Measurements from ENCODE around the gene STT3B. TPM values are rescaled to one million over a fixed set of nuclear protein-coding genes. Genes with fewer than 3 reads are reported as not detected.

Gene STT3B
- total RNA-seq, 2 experiments from 2014 or later = 113 to 115 TPM

- Mint-ChIP-seq H3K4me1 (peaks cover 16% of the 10 kb centered on the region), H3K27ac (peak overlapping the region; percentile 99), H3K9me3 (no peaks in the 10 kb centered on the region), H3K27me3 (no peaks in the 10 kb centered on the region), H3K4me3 (peak overlapping the region; percentile 95), H3K36me3 (peaks cover 21% of the 10 kb centered on the region)
- DNase-seq = peak; percentile 98
Observed at GRCh38 chr3:31531992-31532586, 636 bp upstream of the STT3B start.

- Mint-ChIP-seq H3K4me3 (peak overlapping the region; percentile 95), H3K36me3 (peaks cover 34% of the 10 kb centered on the region), H3K9me3 (no peaks in the 10 kb centered on the region), H3K27ac (peak overlapping the region; percentile 93), H3K4me1 (peaks cover 29% of the 10 kb centered on the region), H3K27me3 (no peaks in the 10 kb centered on the region)
- peak; percentile 64 for DNase-seq
Observed at GRCh38 chr3:31533169-31534064, 692 bp downstream of the STT3B start.

- Mint-ChIP-seq H3K27ac (peak overlapping the region; percentile 93), H3K4me3 (peak overlapping the region; percentile 95), H3K4me1 (peaks cover 35% of the 10 kb centered on the region), H3K27me3 (no peaks in the 10 kb centered on the region), H3K36me3 (peaks cover 38% of the 10 kb centered on the region), H3K9me3 (no peaks in the 10 kb centered on the region)
- no peak for DNase-seq
Observed at GRCh38 chr3:31534065-31534425, 1.3 kb downstream of the STT3B start.

GRCh38 chr3:31536497-31536896 lies 3.8 kb downstream of the STT3B start:
- H3K4me1 Mint-ChIP-seq = peaks cover 53% of the 10 kb centered on the region
- peaks cover 50% of the 10 kb centered on the region for H3K36me3 Mint-ChIP-seq
- DNase-seq = no peak
- no peaks in the 10 kb centered on the region for H3K9me3 Mint-ChIP-seq
- peak overlapping the region; percentile 83 for H3K27ac Mint-ChIP-seq
- peak overlapping the region; percentile 95 for H3K4me3 Mint-ChIP-seq
- no peaks in the 10 kb centered on the region for H3K27me3 Mint-ChIP-seq

- Mint-ChIP-seq H3K27me3 (no peaks in the 10 kb centered on the region), H3K4me1 (peaks cover 64% of the 10 kb centered on the region), H3K4me3 (peak overlapping the region; percentile 15), H3K27ac (peak overlapping the region; percentile 35), H3K36me3 (peaks cover 65% of the 10 kb centered on the region), H3K9me3 (peaks cover 2% of the 10 kb centered on the region)
- DNase-seq = no peak
Observed at GRCh38 chr3:31538801-31539200, 6.1 kb downstream of the STT3B start.

- peak overlapping the region; percentile 35 for H3K4me3 Mint-ChIP-seq
Observed at GRCh38 chr3:31539275-31539674, 6.5 kb downstream of the STT3B start.

GRCh38 chr3:31541089-31541488 lies 8.4 kb downstream of the STT3B start:
- no peak overlapping the region for H3K4me3 Mint-ChIP-seq
- DNase-seq = no peak
- peaks cover 78% of the 10 kb centered on the region for H3K4me1 Mint-ChIP-seq
- peaks cover 55% of the 10 kb centered on the region for H3K36me3 Mint-ChIP-seq
- H3K9me3 Mint-ChIP-seq = peaks cover 2% of the 10 kb centered on the region
- no peaks in the 10 kb centered on the region for H3K27me3 Mint-ChIP-seq
- H3K27ac Mint-ChIP-seq = peak overlapping the region; percentile 56

More at GRCh38 chr3:31539275-31539674, 6.5 kb downstream of the STT3B start:
- H3K4me1 Mint-ChIP-seq = peaks cover 69% of the 10 kb centered on the region
- H3K27me3 Mint-ChIP-seq = no peaks in the 10 kb centered on the region
- H3K36me3 Mint-ChIP-seq = peaks cover 61% of the 10 kb centered on the region
- DNase-seq = no peak
- peak overlapping the region; percentile 5 for H3K27ac Mint-ChIP-seq
- H3K9me3 Mint-ChIP-seq = peaks cover 2% of the 10 kb centered on the region

- Mint-ChIP-seq H3K27me3 (no peaks in the 10 kb centered on the region), H3K27ac (no peak overlapping the region), H3K9me3 (peaks cover 2% of the 10 kb centered on the region), H3K36me3 (peaks cover 52% of the 10 kb centered on the region), H3K4me1 (peaks cover 77% of the 10 kb centered on the region), H3K4me3 (no peak overlapping the region)
- no peak for DNase-seq
Observed at GRCh38 chr3:31542246-31542645, 9.5 kb downstream of the STT3B start.

- H3K9me3 Mint-ChIP-seq = peaks cover 2% of the 10 kb centered on the region
- H3K27me3 Mint-ChIP-seq = no peaks in the 10 kb centered on the region
- no peak for DNase-seq
- H3K4me1 Mint-ChIP-seq = peaks cover 75% of the 10 kb centered on the region
- H3K27ac Mint-ChIP-seq = no peak overlapping the region
- peaks cover 44% of the 10 kb centered on the region for H3K36me3 Mint-ChIP-seq
- H3K4me3 Mint-ChIP-seq = no peak overlapping the region
Observed at GRCh38 chr3:31543375-31543774, 10.7 kb downstream of the STT3B start.

GRCh38 chr3:31544634-31545033 lies 11.9 kb downstream of the STT3B start:
- H3K27me3 Mint-ChIP-seq = no peaks in the 10 kb centered on the region
- H3K4me3 Mint-ChIP-seq = no peak overlapping the region
- peaks cover 66% of the 10 kb centered on the region for H3K4me1 Mint-ChIP-seq
- H3K27ac Mint-ChIP-seq = no peak overlapping the region
- H3K36me3 Mint-ChIP-seq = peaks cover 37% of the 10 kb centered on the region
- peaks cover 2% of the 10 kb centered on the region for H3K9me3 Mint-ChIP-seq
- no peak for DNase-seq

- H3K36me3 Mint-ChIP-seq = peaks cover 32% of the 10 kb centered on the region
- H3K9me3 Mint-ChIP-seq = peaks cover 2% of the 10 kb centered on the region
- H3K27ac Mint-ChIP-seq = peak overlapping the region; percentile 65
- no peak overlapping the region for H3K4me3 Mint-ChIP-seq
- H3K4me1 Mint-ChIP-seq = peaks cover 69% of the 10 kb centered on the region
- no peak for DNase-seq
- H3K27me3 Mint-ChIP-seq = no peaks in the 10 kb centered on the region
Observed at GRCh38 chr3:31546162-31546561, 13.4 kb downstream of the STT3B start.

GRCh38 chr3:31546725-31547124 lies 14.0 kb downstream of the STT3B start:
- Mint-ChIP-seq H3K27ac (no peak overlapping the region), H3K9me3 (peaks cover 2% of the 10 kb centered on the region), H3K36me3 (peaks cover 33% of the 10 kb centered on the region), H3K4me1 (peaks cover 71% of the 10 kb centered on the region), H3K27me3 (no peaks in the 10 kb centered on the region), H3K4me3 (no peak overlapping the region)
- no peak for DNase-seq

- DNase-seq = no peak
- peaks cover 7% of the 10 kb centered on the region for H3K9me3 Mint-ChIP-seq
- H3K27me3 Mint-ChIP-seq = no peaks in the 10 kb centered on the region
- no peak overlapping the region for H3K4me3 Mint-ChIP-seq
- H3K4me1 Mint-ChIP-seq = peaks cover 69% of the 10 kb centered on the region
- H3K27ac Mint-ChIP-seq = peak overlapping the region; percentile 60
- peaks cover 33% of the 10 kb centered on the region for H3K36me3 Mint-ChIP-seq
Observed at GRCh38 chr3:31550452-31551251, 17.9 kb downstream of the STT3B start.

GRCh38 chr3:31551646-31552045 lies 18.9 kb downstream of the STT3B start:
- H3K9me3 Mint-ChIP-seq = peaks cover 10% of the 10 kb centered on the region
- no peak overlapping the region for H3K4me3 Mint-ChIP-seq
- no peak overlapping the region for H3K27ac Mint-ChIP-seq
- peaks cover 69% of the 10 kb centered on the region for H3K4me1 Mint-ChIP-seq
- DNase-seq = no peak
- H3K27me3 Mint-ChIP-seq = no peaks in the 10 kb centered on the region
- peaks cover 36% of the 10 kb centered on the region for H3K36me3 Mint-ChIP-seq

GRCh38 chr3:31552103-31552502 lies 19.4 kb downstream of the STT3B start:
- Mint-ChIP-seq H3K27ac (no peak overlapping the region), H3K4me3 (no peak overlapping the region), H3K4me1 (peaks cover 71% of the 10 kb centered on the region), H3K27me3 (no peaks in the 10 kb centered on the region), H3K36me3 (peaks cover 38% of the 10 kb centered on the region), H3K9me3 (peaks cover 14% of the 10 kb centered on the region)
- DNase-seq = no peak
